Endothelial cell of umbilical vein (primary cell): ENCODE data around the gene ERVK3-1.

ENCODE experiments used
- EZH2 ChIP-seq: IDR thresholded peaks from 2 replicates; pipeline ENCODE4 v1.6.1; 2012; ENCODE audit warnings: borderline replicate concordance, low read depth, mild to moderate bottlenecking, moderate library complexity, low read length, inconsistent platforms; ENCODE audit not compliant: severe bottlenecking
- GATA2 ChIP-seq: IDR thresholded peaks from 2 replicates; pipeline ENCODE4 v1.7.0; 2011; ENCODE audit warnings: low read depth, mild to moderate bottlenecking, moderate library complexity, mixed read lengths, low read length; ENCODE audit not compliant: insufficient read length, insufficient read depth
- TF ChIP-seq, protein P1 (sequence below), 2 donors: IDR thresholded peaks; 1 replicate in 1 of 2; 2 replicates in 1 of 2; pipeline ENCODE4 v1.5.1; 2011; ENCODE audit warnings: low read length in 2 of 2, mild to moderate bottlenecking in 2 of 2, moderate library complexity in 2 of 2, control low read depth in 1 of 2, inconsistent platforms in 1 of 2, low read depth in 1 of 2; ENCODE audit not compliant: insufficient read depth in 1 of 2; ENCODE audit errors: extremely low read depth in 1 of 2

DNA sequence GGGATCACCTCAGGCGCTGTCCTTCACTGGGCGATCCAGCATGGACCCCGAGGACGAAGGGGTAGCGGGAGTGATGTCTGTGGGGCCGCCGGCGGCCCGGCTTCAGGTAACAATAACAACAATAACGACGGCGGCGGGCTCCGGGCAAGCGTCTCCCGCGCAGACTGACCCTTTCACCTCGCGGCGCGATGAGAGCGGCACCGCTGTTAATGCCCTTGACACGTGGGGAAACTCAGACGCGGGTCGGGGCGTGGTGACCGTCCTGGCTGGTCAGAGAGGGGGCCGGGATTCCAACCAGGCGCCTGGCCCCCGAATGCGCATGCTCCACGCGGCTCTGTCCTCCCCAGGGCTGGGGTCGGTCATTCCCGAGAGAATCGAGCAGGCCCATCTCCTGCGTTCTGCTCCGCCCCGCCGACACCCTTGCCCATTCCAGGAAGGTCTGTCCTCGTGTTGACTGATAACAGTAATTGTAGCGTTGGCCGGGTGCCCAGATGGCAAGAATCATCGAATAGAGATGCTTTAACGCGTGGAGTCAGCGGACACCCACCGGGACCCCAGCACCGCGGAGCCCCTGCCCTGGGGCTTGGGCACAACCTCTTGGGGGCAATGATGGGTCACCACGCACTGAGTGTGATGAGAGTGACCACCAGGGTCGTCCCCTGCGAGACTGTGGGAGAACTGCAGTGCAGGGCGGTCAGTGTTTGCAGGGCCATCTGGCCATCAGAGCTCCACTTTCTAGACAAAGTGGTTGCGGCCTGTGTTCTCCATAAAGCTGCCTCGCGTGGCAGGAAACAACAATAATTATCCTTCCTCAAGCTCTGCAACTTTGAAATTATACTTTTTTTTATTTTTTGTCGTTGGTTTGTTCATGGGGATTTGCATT is 25.9 kb upstream of the ERVK3-1 start:
- TF ChIP-seq EZH2, result no peak
- TF ChIP-seq, protein P1, sequence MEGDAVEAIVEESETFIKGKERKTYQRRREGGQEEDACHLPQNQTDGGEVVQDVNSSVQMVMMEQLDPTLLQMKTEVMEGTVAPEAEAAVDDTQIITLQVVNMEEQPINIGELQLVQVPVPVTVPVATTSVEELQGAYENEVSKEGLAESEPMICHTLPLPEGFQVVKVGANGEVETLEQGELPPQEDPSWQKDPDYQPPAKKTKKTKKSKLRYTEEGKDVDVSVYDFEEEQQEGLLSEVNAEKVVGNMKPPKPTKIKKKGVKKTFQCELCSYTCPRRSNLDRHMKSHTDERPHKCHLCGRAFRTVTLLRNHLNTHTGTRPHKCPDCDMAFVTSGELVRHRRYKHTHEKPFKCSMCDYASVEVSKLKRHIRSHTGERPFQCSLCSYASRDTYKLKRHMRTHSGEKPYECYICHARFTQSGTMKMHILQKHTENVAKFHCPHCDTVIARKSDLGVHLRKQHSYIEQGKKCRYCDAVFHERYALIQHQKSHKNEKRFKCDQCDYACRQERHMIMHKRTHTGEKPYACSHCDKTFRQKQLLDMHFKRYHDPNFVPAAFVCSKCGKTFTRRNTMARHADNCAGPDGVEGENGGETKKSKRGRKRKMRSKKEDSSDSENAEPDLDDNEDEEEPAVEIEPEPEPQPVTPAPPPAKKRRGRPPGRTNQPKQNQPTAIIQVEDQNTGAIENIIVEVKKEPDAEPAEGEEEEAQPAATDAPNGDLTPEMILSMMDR (IDR thresholded peaks at IDR 0.05; ENCODE audit: extremely low read depth in 1 of 2, insufficient read depth in 1 of 2, low read depth in 1 of 2, low read length in 2 of 2), result no peak
- peak; percentile 1 for TF ChIP-seq GATA2
